ENCODE measurements around the gene IFT52.

IFT52 gene

DNA sequence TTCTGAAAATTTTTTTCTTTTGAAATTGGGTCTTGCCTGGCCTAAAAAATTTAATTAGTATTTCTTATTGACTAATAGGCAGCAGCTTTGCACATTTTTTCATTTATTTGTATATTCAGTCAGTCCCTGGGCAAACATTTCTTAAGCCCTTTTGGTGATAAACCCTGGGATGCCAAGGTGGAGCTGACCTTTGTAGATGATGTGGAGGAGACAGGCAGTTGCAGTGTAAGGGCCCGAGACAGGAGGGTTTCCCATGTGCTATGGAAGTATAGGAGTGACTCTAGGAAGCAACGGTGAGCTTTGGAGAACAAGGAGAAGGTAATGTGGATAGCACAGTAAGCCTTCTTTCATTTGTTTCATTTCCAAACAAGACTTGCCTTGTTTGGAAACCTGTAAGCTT lies 79.7 kb downstream of the IFT52 start:
- peaks cover 45% of the 10 kb centered on the region for H3K4me1 ChIP-seq (ENCODE audit: control insufficient read depth, low read length)
- no peak for TF ChIP-seq EZH2phosphoT487 (IDR thresholded peaks at IDR 0.05; ENCODE audit: borderline replicate concordance, low read length)
- TF ChIP-seq, protein P1, sequence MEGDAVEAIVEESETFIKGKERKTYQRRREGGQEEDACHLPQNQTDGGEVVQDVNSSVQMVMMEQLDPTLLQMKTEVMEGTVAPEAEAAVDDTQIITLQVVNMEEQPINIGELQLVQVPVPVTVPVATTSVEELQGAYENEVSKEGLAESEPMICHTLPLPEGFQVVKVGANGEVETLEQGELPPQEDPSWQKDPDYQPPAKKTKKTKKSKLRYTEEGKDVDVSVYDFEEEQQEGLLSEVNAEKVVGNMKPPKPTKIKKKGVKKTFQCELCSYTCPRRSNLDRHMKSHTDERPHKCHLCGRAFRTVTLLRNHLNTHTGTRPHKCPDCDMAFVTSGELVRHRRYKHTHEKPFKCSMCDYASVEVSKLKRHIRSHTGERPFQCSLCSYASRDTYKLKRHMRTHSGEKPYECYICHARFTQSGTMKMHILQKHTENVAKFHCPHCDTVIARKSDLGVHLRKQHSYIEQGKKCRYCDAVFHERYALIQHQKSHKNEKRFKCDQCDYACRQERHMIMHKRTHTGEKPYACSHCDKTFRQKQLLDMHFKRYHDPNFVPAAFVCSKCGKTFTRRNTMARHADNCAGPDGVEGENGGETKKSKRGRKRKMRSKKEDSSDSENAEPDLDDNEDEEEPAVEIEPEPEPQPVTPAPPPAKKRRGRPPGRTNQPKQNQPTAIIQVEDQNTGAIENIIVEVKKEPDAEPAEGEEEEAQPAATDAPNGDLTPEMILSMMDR (IDR thresholded peaks at IDR 0.05; ENCODE audit: low read depth, low read length, poor library complexity, severe bottlenecking) = no peak

DNA sequence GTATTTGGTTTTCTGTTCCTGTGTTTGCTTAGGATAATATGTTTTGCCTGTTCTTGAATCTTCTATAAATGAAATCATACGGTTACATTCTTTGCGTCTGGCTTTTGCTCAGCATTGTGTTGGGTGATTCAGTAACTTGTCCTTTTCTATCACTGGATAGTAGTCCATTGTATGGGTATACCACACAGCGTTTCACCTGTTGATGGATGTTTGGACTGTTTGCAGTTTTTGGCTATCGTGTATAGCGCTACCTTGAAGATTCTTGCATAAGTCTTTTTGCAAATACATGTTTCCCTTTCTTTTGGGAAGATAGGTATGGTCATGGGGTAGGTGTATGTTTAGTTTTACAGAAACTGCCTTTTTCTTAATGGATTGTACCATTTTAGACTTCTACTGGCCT lies 85.6 kb downstream of the IFT52 start:
- Histone ChIP-seq H3K79me2 (ENCODE audit: control insufficient read depth, low read length) (peaks cover 94% of the 10 kb centered on the region), H3K27me3 (ENCODE audit: control insufficient read depth, low read length) (no peaks in the 10 kb centered on the region), H3K4me3 (ENCODE audit: low read length) (no peak overlapping the region), H3K27ac (ENCODE audit: low read depth, low read length) (no peak overlapping the region), H3F3A (ENCODE audit: control insufficient read depth, insufficient read depth) (peaks cover 30% of the 10 kb centered on the region), H3K9me3 (ENCODE audit: control insufficient read depth, insufficient read depth, low read length) (no peaks in the 10 kb centered on the region), H4K20me1 (ENCODE audit: control insufficient read depth, insufficient read depth, low read depth, low read length) (peaks cover 13% of the 10 kb centered on the region; the same call in 1 of the 2 replicates), H3K36me3 (ENCODE audit: control insufficient read depth, low read length) (peaks cover 83% of the 10 kb centered on the region), H3K4me1 (ENCODE audit: control insufficient read depth, low read length) (peaks cover 63% of the 10 kb centered on the region), H3K9me2 (replicated peaks; ENCODE audit: control insufficient read depth, low read length) (no peaks in the 10 kb centered on the region), H3K4me2 (ENCODE audit: low read length) (peak overlapping the region; percentile 11; the same call in 1 of the 2 replicates)
- no peak for TF ChIP-seq EZH2phosphoT487 (IDR thresholded peaks at IDR 0.05; ENCODE audit: borderline replicate concordance, low read length)
- TF ChIP-seq, protein P1 (IDR thresholded peaks at IDR 0.05; ENCODE audit: low read depth, low read length, poor library complexity, severe bottlenecking) = no peak

More for the DNA sequence above, 79.7 kb downstream of the IFT52 start:
- Histone ChIP-seq H3K36me3 (ENCODE audit: control insufficient read depth, low read length) (peaks cover 71% of the 10 kb centered on the region), H3K9me3 (ENCODE audit: control insufficient read depth, insufficient read depth, low read length) (no peaks in the 10 kb centered on the region), H3F3A (ENCODE audit: control insufficient read depth, insufficient read depth) (no peaks in the 10 kb centered on the region; the same call in 1 of the 2 replicates), H3K27me3 (ENCODE audit: control insufficient read depth, low read length) (no peaks in the 10 kb centered on the region), H3K27ac (ENCODE audit: low read depth, low read length) (no peak overlapping the region), H3K9me2 (replicated peaks; ENCODE audit: control insufficient read depth, low read length) (no peaks in the 10 kb centered on the region), H3K4me2 (ENCODE audit: low read length) (0 out of 2 replicates have a peak overlapping the region, but pooled peaks have one; percentile 92), H4K20me1 (ENCODE audit: control insufficient read depth, insufficient read depth, low read depth, low read length) (peaks cover 23% of the 10 kb centered on the region), H3K79me2 (ENCODE audit: control insufficient read depth, low read length) (peaks cover 84% of the 10 kb centered on the region), H3K4me3 (ENCODE audit: low read length) (no peak overlapping the region)

DNA sequence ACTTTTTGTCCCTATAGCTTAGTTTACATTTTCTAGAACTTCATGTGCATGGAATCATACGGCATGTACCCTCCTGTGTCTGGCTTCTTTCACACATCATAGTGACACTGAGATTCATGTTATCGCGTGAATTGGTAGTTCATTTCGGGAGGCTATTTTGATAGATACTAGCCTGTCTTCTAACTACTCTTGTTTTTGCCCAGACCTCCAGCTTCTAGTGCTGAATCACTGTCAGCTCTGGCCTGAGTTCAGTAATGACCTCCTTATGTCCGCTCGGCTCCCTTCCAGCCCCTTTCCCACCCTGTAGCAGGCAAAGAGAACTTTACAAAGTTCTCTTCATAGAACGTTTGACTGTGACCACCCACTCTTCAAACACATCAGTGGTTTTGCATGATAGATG lies 90.2 kb downstream of the IFT52 start:
- H3K9me3 ChIP-seq (ENCODE audit: control insufficient read depth, insufficient read depth, low read length) = no peaks in the 10 kb centered on the region
- H3K79me2 ChIP-seq (ENCODE audit: control insufficient read depth, low read length) = peaks cover 76% of the 10 kb centered on the region
- H3K9me2 ChIP-seq (replicated peaks; ENCODE audit: control insufficient read depth, low read length) = no peaks in the 10 kb centered on the region
- TF ChIP-seq EZH2phosphoT487 (IDR thresholded peaks at IDR 0.05; ENCODE audit: borderline replicate concordance, low read length) = no peak
- TF ChIP-seq, protein P1 (IDR thresholded peaks at IDR 0.05; ENCODE audit: low read depth, low read length, poor library complexity, severe bottlenecking) = no peak
- peak overlapping the region; percentile 83 for H3K4me2 ChIP-seq (ENCODE audit: low read length)
- H3K36me3 ChIP-seq (ENCODE audit: control insufficient read depth, low read length) = peaks cover 81% of the 10 kb centered on the region
- peak overlapping the region; percentile 95 for H3K27ac ChIP-seq (ENCODE audit: low read depth, low read length)
- H3K4me3 ChIP-seq (ENCODE audit: low read length) = peak overlapping the region; percentile 67
- peaks cover 67% of the 10 kb centered on the region for H3K4me1 ChIP-seq (ENCODE audit: control insufficient read depth, low read length)
- peaks cover 38% of the 10 kb centered on the region for H3F3A ChIP-seq (ENCODE audit: control insufficient read depth, insufficient read depth)
- H4K20me1 ChIP-seq (ENCODE audit: control insufficient read depth, insufficient read depth, low read depth, low read length) = peaks cover 20% of the 10 kb centered on the region
- no peaks in the 10 kb centered on the region for H3K27me3 ChIP-seq (ENCODE audit: control insufficient read depth, low read length)

Data from DOHH2 (cell line).